HL-60 (cell line): ENCODE data around the gene CDC42EP4.

Source experiments
- CTCF ChIP-seq: IDR thresholded peaks from one replicate; pipeline ENCODE4 v1.5.1; 2011; ENCODE audit warnings: low read length, control low read depth, inconsistent platforms; ENCODE audit not compliant: insufficient read depth
- POLR2AphosphoS5 ChIP-seq: IDR thresholded peaks from 2 replicates; pipeline ENCODE4 v1.6.1; 2012; ENCODE audit warnings: low read depth
- REST ChIP-seq: IDR thresholded peaks from 2 replicates; pipeline ENCODE4 v1.6.1; 2012; ENCODE audit warnings: low read depth; ENCODE audit not compliant: insufficient replicate concordance

GRCh38 chr17:73247726-73248125 is 64.1 kb downstream of the CDC42EP4 start:
- no peak for TF ChIP-seq CTCF
- TF ChIP-seq POLR2AphosphoS5, result no peak
- no peak for TF ChIP-seq REST
